Natural killer cell treated with Interleukin-12 subunit alpha and Interleukin-12 subunit beta and Interleukin-15 and Interleukin-18, amount 100 ng/mL, for 72 hours (primary cell): ENCODE measurements around the gene CHAF1A. TPM values are rescaled to one million over a fixed set of nuclear protein-coding genes. Genes with fewer than 3 reads are reported as not detected.

Experiments
- ATAC-seq, 2 donors: fragments of 150-1000 bp; cut with Tn5 transposase in 1 of 2; sonication (Bioruptor Pico), chemical (Tn5 transposase) in 1 of 2; 2 replicates each; pipeline ENCODE4 v1.10.0; 2021
- DNase-seq: peaks from one replicate; pipeline ENCODE4 v3.0.0; 2022; ENCODE audit warnings: low spot score
- H3K27ac Mint-ChIP-seq, 2 donors: 1 replicate in 1 of 2; 2 replicates in 1 of 2; pipeline ENCODE4 v1.8.0; 2022; ENCODE audit warnings: mixed read lengths in 2 of 2, mild to moderate bottlenecking in 1 of 2, moderate library complexity in 1 of 2
- H3K27me3 Mint-ChIP-seq, 2 donors: 1 replicate in 1 of 2; 2 replicates in 1 of 2; pipeline ENCODE4 v1.8.0; 2022; ENCODE audit warnings: mixed read lengths in 2 of 2
- H3K36me3 Mint-ChIP-seq: one replicate; pipeline ENCODE4 v1.8.0; 2022; ENCODE audit warnings: mixed read lengths
- H3K4me1 Mint-ChIP-seq, 2 donors: 1 replicate in 1 of 2; 2 replicates in 1 of 2; pipeline ENCODE4 v1.8.0; 2022; ENCODE audit warnings: low read depth in 2 of 2, mixed read lengths in 2 of 2, mild to moderate bottlenecking in 1 of 2
- H3K4me3 Mint-ChIP-seq: one replicate; pipeline ENCODE4 v1.8.0; 2022; ENCODE audit warnings: mixed read lengths
- H3K9me3 Mint-ChIP-seq: 2 replicates; pipeline ENCODE4 v1.8.0; 2022; ENCODE audit warnings: mixed read lengths
- total RNA-seq, 2 donors: library from RNA; stranded (reverse); gene quantifications; one replicate each; pipeline ENCODE4 v1.2.3, GENCODE V29; 2022

Gene CHAF1A
- total RNA-seq, 2 donors from 2014 or later = 54.6 to 125 TPM

DNA sequence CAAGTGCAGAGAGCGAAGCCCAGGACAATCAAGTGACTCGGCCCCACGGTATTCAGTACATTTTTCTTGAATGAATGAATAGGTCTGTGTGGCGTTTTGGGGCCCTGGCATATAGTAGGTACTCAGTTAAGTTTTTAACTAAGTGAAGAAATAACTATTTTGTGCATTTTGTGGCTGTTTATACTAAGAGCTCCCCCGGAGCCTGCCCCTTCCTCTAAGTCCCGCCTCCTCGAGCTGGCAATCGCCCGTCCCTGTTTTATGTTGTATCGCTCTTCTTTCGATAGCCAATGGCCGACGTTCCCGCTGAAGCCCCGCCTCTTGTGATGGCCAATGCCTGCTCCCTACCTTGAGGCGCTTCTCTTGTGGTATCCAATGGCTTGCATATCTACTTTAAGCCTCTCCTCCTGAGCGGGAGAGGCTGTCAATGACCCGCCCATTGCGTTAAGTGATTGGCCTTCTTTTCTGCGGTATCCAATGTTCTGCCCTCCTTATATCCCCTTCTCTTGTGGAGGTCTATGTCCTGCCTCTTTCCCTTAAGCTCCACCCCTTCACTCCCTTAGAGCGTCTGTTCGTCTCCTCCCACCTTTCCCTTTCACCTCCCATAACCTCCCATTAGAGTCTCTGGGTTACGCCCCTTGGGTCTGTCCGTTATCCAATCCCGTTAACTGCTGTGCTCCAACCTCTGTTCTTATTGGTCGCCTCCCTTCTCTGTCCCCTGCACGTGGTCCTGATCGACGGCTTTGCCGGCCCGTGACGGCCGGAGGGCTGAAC is 69.1 kb downstream of the CHAF1A start:
- peaks cover 6 to 23% of the 10 kb centered on the region in 2 donors for H3K4me1 Mint-ChIP-seq
- H3K27me3 Mint-ChIP-seq = no peaks in the 10 kb centered on the region
- ATAC-seq (peak; percentile 93 to 94), DNase-seq (peak; percentile 99)
- H3K4me3 Mint-ChIP-seq = no peak overlapping the region
- no peaks in the 10 kb centered on the region for H3K36me3 Mint-ChIP-seq
- H3K9me3 Mint-ChIP-seq = no peaks in the 10 kb centered on the region
- H3K27ac Mint-ChIP-seq = no peak overlapping the region

- Mint-ChIP-seq H3K27me3 (no peaks in the 10 kb centered on the region), H3K4me1 (peaks cover 6 to 23% of the 10 kb centered on the region in 2 donors), H3K36me3 (no peaks in the 10 kb centered on the region), H3K9me3 (no peaks in the 10 kb centered on the region), H3K27ac (peak within 1 kb of the TSS in 1 of 2 donors; percentile 85), H3K4me3 (peak within 1 kb of the TSS; percentile 76)
- DNase-seq = no peak
- no peak for ATAC-seq
These were observed 69.9 kb downstream of the CHAF1A start, which contains the start of gene HDGFL2 for GRCh38 chr19:4472174-4472974. Gene HDGFL2, plus strand, starts transcription at chr19:4472297. Its CDS starts 54 bp downstream, at chr19:4472351.

DNA sequence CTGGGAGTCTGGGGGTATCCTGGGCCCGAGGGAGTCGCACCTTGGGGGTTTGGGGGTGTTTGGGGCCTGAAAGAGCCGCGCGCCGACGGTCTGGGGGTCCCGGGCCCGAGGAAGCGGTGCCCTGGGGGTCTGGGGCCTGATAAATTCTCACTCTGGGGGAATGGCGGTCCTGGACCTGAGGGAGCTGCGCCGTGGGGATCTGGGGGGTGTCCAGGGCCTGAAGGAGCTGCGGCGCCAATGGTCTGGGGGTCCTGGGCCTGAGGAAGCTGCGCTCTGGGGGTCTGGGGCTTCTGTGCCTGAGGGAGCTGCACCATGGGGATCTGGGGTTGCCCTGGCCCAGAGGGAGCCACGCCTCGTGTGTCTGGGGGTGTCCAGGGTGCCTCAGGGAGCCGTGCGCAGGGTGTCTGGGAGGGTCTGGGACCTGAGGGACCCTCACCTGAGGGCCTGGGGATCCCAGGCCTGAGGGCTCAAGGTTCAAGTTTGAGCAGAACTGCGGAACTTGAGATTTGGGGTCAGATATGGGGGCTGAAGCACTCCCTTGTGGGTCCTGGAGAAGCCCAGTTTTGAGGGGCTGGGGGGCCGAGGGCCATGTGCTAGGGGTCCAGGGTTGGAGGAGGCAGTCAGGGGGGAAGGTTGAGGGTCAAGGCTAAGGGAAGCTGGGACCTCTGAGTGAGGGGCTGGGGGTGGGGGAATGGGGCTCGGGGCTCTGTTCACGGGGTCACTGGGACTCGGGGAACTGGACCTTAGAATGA is 70.7 kb downstream of the CHAF1A start:
- Mint-ChIP-seq H3K4me3 (peak overlapping the region; percentile 76), H3K9me3 (no peaks in the 10 kb centered on the region), H3K27me3 (no peaks in the 10 kb centered on the region), H3K27ac (peak overlapping the region in 1 of 2 donors; percentile 85), H3K4me1 (peaks cover 6 to 23% of the 10 kb centered on the region in 2 donors), H3K36me3 (no peaks in the 10 kb centered on the region)
- ATAC-seq = no peak
- DNase-seq = no peak

- no peak for ATAC-seq
- Mint-ChIP-seq H3K27me3 (no peaks in the 10 kb centered on the region), H3K4me1 (peaks cover 6 to 23% of the 10 kb centered on the region in 2 donors), H3K4me3 (peak overlapping the region; percentile 76), H3K36me3 (no peaks in the 10 kb centered on the region), H3K27ac (peak overlapping the region; percentile 10 to 85), H3K9me3 (no peaks in the 10 kb centered on the region)
- DNase-seq = no peak
These were observed 71.5 kb downstream of the CHAF1A start for GRCh38 chr19:4473763-4474513.

DNA sequence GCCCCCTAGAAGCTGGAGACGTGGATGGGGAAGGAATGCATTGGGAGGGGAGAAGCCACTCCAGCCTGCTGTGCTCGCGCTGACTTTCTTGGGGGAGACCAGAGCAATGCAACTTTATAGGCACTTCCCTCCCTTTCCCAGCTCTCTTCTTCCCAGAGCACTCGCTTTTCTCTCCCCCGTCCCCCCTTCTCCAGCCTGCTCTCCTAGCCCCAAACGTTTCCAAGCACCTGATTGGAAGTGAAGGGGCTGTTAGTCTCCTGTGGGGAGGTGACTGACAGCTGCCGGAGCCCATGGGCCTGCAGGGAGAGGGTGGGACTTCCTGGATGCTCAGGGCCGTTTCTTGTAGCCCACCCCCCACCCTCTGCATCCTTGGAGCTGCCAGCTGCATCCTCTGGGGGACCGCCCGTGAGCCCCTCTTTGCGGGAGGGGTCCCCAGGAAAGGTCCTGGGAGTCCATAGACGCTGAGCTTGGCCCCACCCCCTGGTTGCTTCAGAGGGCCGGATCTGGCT is 72.1 kb downstream of the CHAF1A start:
- no peaks in the 10 kb centered on the region for H3K36me3 Mint-ChIP-seq
- peaks cover 6 to 23% of the 10 kb centered on the region in 2 donors for H3K4me1 Mint-ChIP-seq
- no peaks in the 10 kb centered on the region for H3K9me3 Mint-ChIP-seq
- ATAC-seq = no peak
- DNase-seq = no peak
- H3K27me3 Mint-ChIP-seq = no peaks in the 10 kb centered on the region
- peak overlapping the region; percentile 76 for H3K4me3 Mint-ChIP-seq
- peak overlapping the region; percentile 10 to 85 for H3K27ac Mint-ChIP-seq

- DNase-seq (no peak), ATAC-seq (no peak)
- Mint-ChIP-seq H3K4me3 (no peak overlapping the region), H3K4me1 (peaks cover 0 to 18% of the 10 kb centered on the region in 2 donors), H3K27ac (no peak overlapping the region), H3K36me3 (no peaks in the 10 kb centered on the region), H3K27me3 (no peaks in the 10 kb centered on the region), H3K9me3 (no peaks in the 10 kb centered on the region)
These were observed 74.8 kb downstream of the CHAF1A start for GRCh38 chr19:4477034-4477801.

GRCh38 chr19:4482721-4483364 is 80.4 kb downstream of the CHAF1A start:
- Mint-ChIP-seq H3K27ac (no peak overlapping the region), H3K36me3 (no peaks in the 10 kb centered on the region), H3K27me3 (no peaks in the 10 kb centered on the region), H3K4me1 (peaks cover 0 to 4% of the 10 kb centered on the region in 2 donors), H3K9me3 (no peaks in the 10 kb centered on the region), H3K4me3 (no peak overlapping the region)
- DNase-seq (no peak), ATAC-seq (no peak)

- H3K27me3 Mint-ChIP-seq = no peaks in the 10 kb centered on the region
- H3K4me3 Mint-ChIP-seq = no peak overlapping the region
- no peaks in the 10 kb centered on the region for H3K36me3 Mint-ChIP-seq
- H3K4me1 Mint-ChIP-seq = peaks cover 0 to 4% of the 10 kb centered on the region in 2 donors
- H3K27ac Mint-ChIP-seq = no peak overlapping the region
- DNase-seq (no peak), ATAC-seq (peak in 1 of 2 donors; percentile 36)
- no peaks in the 10 kb centered on the region for H3K9me3 Mint-ChIP-seq
These were observed 80.9 kb downstream of the CHAF1A start for GRCh38 chr19:4483385-4483784.

GRCh38 chr19:4487572-4487971 is 85.1 kb downstream of the CHAF1A start:
- Mint-ChIP-seq H3K27me3 (no peaks in the 10 kb centered on the region), H3K4me3 (no peak overlapping the region), H3K27ac (no peak overlapping the region), H3K9me3 (no peaks in the 10 kb centered on the region), H3K36me3 (no peaks in the 10 kb centered on the region), H3K4me1 (peaks cover 0 to 4% of the 10 kb centered on the region in 2 donors)
- no peak for DNase-seq
- ATAC-seq = no peak

DNA sequence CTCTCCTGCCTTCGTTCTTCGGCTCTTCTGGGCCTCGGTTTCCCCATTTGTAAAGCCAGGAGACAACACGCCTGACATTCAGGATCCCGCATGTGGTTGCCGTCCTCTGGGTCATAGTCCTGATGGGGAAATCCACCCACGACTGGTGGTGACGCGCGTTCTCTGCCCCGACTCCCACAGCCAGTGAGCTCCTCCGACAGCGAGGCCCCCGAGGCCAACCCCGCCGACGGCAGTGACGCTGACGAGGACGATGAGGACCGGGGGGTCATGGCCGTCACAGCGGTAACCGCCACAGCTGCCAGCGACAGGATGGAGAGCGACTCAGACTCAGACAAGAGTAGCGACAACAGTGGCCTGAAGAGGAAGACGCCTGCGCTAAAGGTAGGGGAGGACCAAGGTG is 86.1 kb downstream of the CHAF1A start:
- ATAC-seq (no peak), DNase-seq (no peak)
- no peak overlapping the region for H3K27ac Mint-ChIP-seq
- no peaks in the 10 kb centered on the region for H3K9me3 Mint-ChIP-seq
- no peaks in the 10 kb centered on the region for H3K27me3 Mint-ChIP-seq
- no peak overlapping the region for H3K4me3 Mint-ChIP-seq
- no peaks in the 10 kb centered on the region for H3K36me3 Mint-ChIP-seq
- H3K4me1 Mint-ChIP-seq = peaks cover 0 to 4% of the 10 kb centered on the region in 2 donors

GRCh38 chr19:4491446-4491845 is 89.0 kb downstream of the CHAF1A start:
- H3K9me3 Mint-ChIP-seq = no peaks in the 10 kb centered on the region
- H3K4me3 Mint-ChIP-seq = no peak overlapping the region

More at GRCh38 chr19:4491446-4491845, 89.0 kb downstream of the CHAF1A start:
- ATAC-seq (no peak), DNase-seq (no peak)
- Mint-ChIP-seq H3K27ac (no peak overlapping the region), H3K36me3 (no peaks in the 10 kb centered on the region), H3K27me3 (no peaks in the 10 kb centered on the region), H3K4me1 (peaks cover 0 to 4% of the 10 kb centered on the region in 2 donors)
